ENCODE results near the gene ATP12A.
"Not testable (repeated sequence)": the region's sequence is repeated elsewhere in the genome, so short reads cannot be mapped to it uniquely, and the experiment has no call there.

ATP12A gene

GRCh38 chr13:24688950-24689349, 8.7 kb downstream of the ATP12A start:
- DNase-seq (ENCODE audit: low read depth), result no peak

GRCh38 chr13:24691381-24691780, 11.2 kb downstream of the ATP12A start:
- no peak for DNase-seq (ENCODE audit: low read depth)

- no peak for DNase-seq (ENCODE audit: low read depth)
Observed at GRCh38 chr13:24692561-24692960, 12.4 kb downstream of the ATP12A start.

- DNase-seq (ENCODE audit: low read depth), result peak; percentile 31
Observed at GRCh38 chr13:24693862-24694471, 13.8 kb downstream of the ATP12A start.

DNA sequence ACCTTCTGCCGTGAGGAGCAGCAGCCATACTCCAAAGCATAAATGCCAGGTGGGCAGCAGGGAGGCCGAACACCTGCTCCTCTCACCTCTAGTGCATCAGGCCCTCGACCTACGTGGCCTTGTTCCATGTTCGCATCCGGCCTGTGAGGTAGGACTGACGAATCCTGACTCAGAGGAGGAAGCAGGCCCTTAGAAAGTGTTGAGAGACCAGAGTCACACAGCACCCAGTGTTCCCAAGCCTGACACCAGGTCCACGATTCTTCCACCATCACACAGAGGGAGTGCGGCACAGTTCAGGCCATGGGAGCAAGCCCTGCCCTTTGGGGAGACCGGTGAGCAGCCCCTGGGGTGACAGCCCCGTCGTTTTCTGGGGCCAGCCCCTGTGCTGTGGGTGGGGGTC, 14.7 kb downstream of the ATP12A start:
- no peak for DNase-seq (ENCODE audit: low read depth)

- DNase-seq (ENCODE audit: low read depth), result no peak
Observed at GRCh38 chr13:24698686-24699085, 18.5 kb downstream of the ATP12A start.

GRCh38 chr13:24699541-24699940, 19.3 kb downstream of the ATP12A start:
- no peak for DNase-seq (ENCODE audit: low read depth)

DNA sequence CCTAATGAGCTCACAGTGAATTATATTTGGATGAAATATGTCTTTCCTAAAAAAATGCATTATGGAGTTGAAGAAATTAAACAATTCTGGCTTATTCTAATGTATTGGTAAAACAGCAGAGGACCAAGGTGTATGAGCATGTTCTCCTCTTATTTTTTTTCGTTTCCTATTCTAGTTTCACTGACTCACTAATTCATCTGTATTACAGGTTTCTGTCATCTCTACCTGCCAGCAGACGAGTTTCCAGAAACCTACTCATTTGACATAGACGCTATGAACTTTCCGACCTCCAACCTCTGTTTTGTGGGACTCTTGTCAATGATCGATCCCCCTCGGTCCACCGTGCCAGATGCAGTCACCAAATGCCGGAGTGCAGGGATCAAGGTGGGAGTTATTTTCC, 20.3 kb downstream of the ATP12A start:
- DNase-seq (ENCODE audit: low read depth), result no peak

DNA sequence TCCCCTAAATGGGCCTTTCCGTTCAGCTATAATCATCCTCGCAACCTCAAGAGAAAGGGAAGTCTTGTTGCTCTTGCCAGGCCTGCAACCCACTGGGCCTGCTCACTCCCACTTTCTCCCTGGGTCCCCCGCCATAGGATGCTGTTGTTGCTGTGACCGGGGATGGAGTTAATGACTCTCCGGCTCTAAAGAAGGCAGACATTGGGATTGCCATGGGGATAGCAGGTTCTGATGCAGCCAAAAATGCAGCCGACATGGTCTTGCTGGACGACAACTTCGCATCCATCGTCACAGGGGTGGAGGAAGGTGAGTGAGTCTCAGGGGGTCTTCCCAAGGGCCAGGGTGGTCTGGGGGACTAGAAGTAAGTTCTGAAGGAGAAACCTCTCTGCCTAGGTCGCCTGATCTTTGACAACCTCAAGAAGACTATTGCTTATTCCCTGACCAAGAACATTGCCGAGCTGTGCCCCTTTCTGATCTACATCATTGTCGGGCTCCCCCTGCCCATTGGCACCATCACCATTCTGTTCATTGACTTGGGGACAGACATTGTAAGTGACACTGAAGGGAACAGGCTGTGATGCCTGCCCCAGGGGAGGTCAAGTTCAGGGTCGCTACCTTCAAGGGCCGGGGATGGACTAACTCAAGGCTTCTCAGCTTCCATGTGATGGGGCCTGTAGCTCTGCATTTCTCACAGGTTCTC, 26.8 kb downstream of the ATP12A start:
- no peak for DNase-seq (ENCODE audit: low read depth)

- peak; percentile 36 for DNase-seq (ENCODE audit: low read depth)
Observed at GRCh38 chr13:24709186-24709913, 29.1 kb downstream of the ATP12A start.

- no peak for DNase-seq (ENCODE audit: low read depth)
Observed at GRCh38 chr13:24713022-24713421, 32.8 kb downstream of the ATP12A start.

GRCh38 chr13:24716011-24716410, 35.8 kb downstream of the ATP12A start:
- DNase-seq (ENCODE audit: low read depth), result no peak

DNA sequence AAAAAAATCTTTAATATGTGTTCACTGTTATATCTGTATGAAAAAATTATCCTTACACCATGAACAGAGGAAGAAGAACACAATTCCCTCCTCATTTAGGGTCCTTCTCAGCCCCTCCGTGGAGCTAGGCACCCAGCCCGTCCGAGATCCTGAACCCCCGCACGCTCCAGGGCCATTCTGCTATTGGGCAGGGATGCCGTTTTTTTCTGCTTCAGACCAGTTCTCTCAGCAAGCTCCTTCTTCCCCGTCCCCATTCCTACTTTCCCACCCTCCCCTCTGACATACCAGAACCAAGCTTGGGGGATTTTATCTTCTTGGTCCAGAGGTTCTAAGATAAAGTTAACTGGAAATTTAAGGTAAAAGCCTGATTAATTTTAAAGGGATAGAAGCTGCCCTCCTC, 36.2 kb downstream of the ATP12A start:
- DNase-seq (ENCODE audit: low read depth), result no peak

DNA sequence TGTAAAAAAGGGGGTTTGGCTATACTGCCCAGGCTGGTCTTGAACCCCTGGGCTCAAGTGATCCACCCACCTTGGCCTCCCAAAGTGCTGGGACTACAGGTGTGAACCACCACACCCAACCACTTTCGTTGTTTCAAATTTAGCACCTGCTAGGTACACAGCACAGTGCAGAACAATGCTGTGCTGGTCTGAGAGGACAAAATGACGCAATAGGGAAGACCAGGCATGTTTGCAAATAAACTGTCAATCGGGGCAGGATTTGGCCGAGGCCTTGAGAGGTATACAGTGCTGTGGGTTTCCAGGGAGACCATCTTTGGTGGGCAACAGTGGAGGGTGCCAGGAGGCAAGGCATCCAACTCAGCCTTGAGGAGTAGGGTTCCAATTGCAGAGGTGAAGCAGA, 37.0 kb downstream of the ATP12A start:
- no peak for DNase-seq (ENCODE audit: low read depth)

- no peak for DNase-seq (ENCODE audit: low read depth)
Observed at GRCh38 chr13:24718192-24718965, 38.2 kb downstream of the ATP12A start.

DNA sequence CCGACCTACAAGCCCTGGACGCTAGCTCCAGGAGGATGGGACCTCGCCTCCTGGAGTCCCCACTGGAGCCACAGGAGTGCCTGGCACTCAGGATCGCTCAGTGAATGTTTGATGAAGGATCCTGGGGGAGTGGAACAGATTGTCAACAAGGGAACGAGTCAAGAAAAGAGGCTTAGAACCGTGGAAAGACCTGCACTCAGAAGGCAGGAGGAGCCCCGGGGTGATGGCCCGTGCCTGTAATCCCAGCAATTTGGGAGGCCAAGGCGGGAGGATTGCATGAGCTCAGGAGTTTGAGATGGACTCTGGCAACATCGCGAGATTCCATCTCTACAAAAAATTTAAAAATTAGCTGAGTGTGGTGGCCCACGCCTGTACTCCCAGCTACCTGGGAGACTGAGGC, 38.9 kb downstream of the ATP12A start:
- DNase-seq (ENCODE audit: low read depth), result no peak

DNA sequence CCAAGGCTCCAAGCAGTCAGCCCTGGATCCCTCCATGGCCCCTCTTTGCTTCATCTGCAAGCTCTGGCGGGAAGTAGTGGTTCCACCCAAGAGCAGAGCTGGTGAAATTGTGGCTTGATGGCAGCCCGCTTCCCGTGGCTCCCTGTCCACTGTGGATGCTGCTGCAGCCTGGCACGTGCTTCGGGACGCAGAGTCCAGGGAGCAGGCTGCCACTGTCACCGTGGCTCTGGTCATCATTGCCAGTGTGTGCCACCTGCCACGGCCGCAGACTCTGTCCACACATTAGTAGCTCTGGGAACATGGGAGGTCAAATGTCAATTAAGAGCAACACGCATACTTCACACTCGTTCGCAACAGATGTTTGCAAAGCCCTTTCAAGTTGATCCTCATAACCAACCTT, 43.0 kb downstream of the ATP12A start:
- DNase-seq (ENCODE audit: low read depth), result no peak

DNA sequence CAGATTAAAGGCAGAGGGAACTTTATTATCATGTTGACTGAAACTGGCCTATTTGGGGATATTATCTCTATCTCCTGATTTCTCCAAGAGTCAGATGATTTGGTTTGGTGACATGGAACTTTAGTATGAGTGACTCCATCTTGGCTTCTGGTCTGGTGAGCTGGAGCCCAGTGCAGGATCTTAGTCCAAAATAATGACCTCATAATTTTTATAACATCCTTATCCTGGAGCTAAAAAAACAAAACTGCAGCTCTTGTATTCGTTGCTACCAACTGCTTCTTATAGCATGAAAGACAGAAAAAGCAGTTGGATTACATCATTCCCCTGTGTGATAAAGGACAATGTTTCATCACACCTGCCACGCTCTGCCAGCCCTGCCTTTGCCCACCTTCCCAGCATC, 44.5 kb downstream of the ATP12A start:
- no peak for DNase-seq (ENCODE audit: low read depth)

DNA sequence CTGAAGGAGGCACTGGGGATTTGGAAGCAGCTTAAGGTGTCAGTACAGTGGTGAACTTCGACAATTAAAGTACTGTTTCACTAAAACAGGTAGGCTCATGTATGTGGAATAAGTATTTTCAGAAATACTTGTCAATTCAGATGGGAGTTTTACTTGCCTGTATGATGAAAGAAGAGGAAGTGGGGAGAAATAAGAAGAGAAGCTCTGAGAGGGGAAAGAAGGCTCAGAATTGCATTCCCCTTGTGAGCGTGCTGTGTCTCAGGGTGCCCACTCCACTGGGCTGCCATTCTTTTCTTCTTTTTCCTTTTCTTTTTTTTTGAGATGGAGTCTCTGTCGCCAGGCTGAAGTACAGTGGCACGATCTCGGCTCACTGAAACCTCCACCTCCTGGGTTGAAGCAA, 45.2 kb downstream of the ATP12A start:
- no peak for DNase-seq (ENCODE audit: low read depth)

DNA sequence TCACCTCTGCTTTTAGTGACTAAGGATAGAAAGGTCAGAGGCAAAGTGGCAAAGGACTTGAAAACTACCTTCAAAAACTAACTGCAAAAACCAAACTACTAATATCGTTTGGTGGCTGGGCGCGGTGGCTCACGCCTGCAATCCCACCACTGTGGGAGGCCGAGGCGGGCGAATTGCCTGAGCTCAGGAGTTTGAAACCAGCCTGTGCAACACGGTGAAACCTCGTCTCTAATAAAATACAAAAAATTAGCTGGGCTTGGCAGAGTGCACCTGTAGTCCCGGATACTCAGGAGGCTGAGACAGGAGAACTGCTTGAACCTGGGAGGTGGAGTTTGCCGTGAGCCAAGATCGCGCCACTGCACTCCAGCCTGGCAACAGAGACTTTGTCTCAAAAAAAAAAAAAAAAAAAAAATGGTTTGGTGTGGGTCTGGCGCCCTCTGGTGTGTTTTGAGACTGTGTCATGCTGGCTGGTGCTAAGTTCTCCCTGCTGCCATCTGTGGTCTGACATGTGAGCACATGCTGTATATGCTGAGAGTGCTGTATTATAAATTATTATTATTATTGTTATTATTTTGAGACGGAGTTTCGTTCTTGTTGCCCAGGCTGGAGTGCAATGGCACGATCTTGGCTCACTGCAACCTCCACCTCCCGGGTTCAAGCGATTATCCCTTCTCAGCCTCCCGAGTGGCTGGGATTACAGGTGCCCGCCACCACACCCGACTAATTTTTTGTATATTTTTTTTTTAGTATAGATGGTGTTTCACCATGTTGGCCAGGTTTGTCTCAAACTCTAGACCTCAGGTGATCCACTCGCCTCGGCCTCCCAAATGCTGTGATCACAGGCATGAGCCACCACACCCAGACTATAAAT, 47.8 kb downstream of the ATP12A start:
- DNase-seq (ENCODE audit: low read depth), result peak; percentile 61

DNA sequence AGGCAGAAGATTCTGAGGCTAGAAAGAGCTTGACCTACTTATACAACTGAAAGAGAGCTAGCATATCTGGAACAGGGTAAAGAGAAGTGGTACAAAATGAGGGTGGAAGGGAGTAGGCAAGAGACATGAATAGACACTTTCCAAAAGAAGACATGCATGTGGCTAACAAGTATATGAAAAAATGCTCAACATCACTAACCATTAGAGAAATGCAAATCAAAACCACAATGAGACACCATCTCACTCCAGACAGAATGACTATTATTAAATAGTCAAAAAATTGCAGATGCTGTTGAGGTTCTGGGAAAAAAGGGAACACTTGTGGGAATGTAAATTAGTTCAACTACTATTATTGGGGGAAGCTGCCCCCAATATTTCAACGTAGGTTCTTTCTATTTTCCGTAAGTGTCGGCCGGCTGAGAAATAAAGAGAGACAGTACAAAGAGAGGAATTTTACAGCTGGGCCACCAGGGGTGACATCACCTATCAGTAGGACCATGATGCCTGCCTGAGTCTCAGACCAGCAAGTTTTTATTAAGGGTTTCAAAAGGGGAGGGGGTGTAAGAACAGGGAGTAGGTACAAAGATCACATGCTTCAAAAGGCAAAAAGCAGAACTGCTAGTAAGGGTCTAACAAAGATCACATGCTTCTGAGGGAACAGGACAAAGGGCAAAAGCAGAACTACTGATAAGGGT, 50.8 kb downstream of the ATP12A start:
- DNase-seq (ENCODE audit: low read depth), result not testable (repeated sequence)
